ENCODE measurements around the gene EBF4.
A peak's percentile ranks its signal among the peaks of the same experiment; 100 is the strongest.

Gene EBF4, protein sequence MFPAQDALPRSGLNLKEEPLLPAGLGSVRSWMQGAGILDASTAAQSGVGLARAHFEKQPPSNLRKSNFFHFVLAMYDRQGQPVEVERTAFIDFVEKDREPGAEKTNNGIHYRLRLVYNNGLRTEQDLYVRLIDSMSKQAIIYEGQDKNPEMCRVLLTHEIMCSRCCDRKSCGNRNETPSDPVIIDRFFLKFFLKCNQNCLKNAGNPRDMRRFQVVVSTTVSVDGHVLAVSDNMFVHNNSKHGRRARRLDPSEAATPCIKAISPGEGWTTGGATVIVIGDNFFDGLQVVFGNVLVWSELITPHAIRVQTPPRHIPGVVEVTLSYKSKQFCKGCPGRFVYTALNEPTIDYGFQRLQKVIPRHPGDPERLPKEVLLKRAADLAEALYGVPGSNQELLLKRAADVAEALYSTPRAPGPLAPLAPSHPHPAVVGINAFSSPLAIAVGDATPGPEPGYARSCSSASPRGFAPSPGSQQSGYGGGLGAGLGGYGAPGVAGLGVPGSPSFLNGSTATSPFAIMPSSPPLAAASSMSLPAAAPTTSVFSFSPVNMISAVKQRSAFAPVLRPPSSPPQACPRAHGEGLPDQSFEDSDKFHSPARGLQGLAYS

DNA sequence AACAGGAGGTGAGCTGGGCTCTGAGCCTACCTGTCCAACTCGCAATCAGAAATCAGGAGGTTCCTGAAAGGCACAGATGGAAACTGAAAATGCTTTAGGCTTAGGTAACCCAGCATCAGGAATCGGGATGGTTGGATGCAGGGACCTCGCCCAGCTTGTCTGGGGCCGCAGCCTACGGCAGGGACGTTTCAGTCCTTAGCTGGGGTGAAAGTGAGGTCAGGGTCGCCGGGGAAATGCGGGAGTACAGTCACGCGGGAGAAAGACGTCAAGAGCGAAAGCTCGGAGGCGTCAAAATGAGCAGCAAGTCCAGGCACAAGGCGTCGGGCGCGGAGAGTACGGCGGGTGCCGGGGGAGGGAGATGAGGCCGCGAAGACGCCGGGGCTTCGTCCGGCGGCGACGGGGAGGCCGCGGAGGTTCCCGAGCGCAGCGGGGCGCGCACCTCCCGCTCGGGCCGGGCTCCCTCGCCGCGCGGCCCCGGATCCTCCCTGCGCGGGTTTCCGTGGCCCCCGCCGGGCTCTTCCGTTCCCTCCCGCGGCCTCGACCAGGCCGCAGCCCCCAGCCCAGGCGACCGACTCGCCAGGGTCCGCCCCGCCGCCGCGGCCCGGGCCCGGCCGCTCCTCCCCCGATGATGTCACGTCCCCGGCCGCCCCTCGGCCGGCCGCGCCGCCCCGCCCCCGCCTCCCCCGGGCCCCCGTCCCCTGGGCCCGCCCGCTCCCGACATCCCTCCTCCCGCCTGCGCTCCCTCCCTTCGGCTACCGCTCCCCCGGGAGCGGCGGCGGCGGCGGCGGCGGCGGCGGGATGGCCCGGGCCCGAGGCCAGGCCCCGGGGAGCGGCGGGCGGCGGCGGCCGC is at the start of gene EBF4:
Gene EBF4 (plus strand): TSS at position 745 of the 850 bp plus-strand sequence. CDS start 866 bp downstream, outside the sequence.
- Mint-ChIP-seq H3K9me3 (no peaks in the 10 kb centered on the region), H3K4me1 (ENCODE audit: low read depth) (peaks cover 21% of the 10 kb centered on the region), H3K4me3 (peak within 1 kb of the TSS; percentile 77), H3K36me3 (ENCODE audit: low read depth) (peaks cover 5% of the 10 kb centered on the region), H3K27ac (peak within 1 kb of the TSS; percentile 41), H3K27me3 (peaks cover 85% of the 10 kb centered on the region)
- intact Hi-C loops (cut with micrococcal nuclease): loop anchor here (10.0 kb wide), 1 partner anchor 173 kb away; no protein-coding TSS in a partner anchor

DNA sequence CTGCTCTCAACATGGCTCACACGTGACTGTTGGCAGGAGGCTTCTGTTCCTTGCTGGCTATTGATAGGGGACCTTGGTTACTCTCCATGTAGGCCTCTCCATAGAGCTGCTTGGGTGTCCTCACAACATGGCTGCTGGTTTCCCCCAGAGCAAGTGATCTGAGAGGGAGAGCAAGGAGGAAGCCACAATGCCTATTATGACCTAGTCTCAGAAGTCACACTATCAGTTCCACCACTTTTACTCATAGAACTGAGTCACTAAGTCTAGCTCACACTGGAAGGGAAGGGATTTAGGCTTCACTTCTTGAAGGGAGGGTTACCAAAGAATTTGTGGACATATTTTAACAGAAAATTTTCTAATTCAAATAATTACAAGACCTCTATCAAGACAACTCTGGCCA is 48.9 kb upstream of the EBF4 start:
- Mint-ChIP-seq H3K36me3 (ENCODE audit: low read depth) (no peaks in the 10 kb centered on the region), H3K27ac (no peak overlapping the region)
- intact Hi-C loops (cut with micrococcal nuclease): no loop called here

DNA sequence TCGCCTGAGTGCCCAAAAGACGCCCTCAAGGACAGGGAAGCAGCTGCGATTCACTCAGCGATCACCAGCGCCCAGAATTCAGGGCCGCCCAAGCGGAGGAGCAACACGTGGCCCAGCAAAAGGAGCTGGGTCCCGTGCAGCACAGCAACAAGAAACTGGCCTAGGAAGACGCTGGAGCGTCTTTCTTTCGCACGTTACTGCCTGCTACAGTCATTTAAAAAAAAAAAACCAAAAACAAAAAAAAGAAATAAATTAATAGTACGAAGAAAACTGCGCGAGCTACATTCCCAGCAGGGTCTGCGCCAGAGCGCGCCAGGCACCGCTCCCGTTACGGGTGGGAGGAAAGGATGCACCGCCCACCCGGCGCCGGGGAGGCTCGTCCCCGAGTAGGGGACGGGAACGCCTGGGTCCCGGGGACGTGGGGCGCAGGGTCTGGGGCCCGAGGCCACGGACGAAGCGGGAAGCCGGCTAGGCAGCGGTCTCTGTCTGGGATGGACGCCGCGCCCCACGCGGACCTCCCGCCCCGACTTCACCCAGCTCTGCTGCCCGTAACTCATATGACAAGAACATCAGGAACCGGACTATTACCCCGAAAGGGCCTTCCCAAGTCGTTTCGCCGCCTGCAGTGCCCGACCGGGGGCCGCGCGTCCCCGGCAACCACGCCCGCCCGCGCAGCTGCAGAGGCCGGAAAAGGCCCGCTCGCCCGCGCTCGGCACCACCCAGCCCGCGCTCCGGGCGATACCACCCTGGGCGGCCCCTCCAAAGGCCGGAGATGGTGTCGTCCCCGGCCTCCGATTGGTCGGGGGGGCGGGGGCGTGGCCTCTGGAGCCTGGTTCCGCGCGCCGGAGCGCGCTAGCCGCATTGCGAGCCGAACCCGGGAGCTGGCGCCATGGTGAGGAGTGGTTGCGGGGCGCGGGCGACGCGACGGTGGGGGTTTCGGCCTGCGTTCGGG is 40.5 kb upstream of the EBF4 start, which contains the start of gene NOP56:
Gene NOP56 (plus strand): TSS at position 861 of the 952 bp plus-strand sequence. CDS start 29 bp downstream, at position 890.
- Mint-ChIP-seq H3K4me1 (ENCODE audit: low read depth) (peaks cover 35% of the 10 kb centered on the region), H3K4me3 (peak within 1 kb of the TSS; percentile 90), H3K36me3 (ENCODE audit: low read depth) (peaks cover 53% of the 10 kb centered on the region), H3K27me3 (no peaks in the 10 kb centered on the region), H3K27ac (peak within 1 kb of the TSS; percentile 95), H3K9me3 (no peaks in the 10 kb centered on the region)
- intact Hi-C loops (cut with micrococcal nuclease): loop anchor here (2.0 kb wide), 1 partner anchor 127 kb away; no protein-coding TSS in a partner anchor

More for the DNA sequence above, 48.9 kb upstream of the EBF4 start:
- no peaks in the 10 kb centered on the region for H3K4me1 Mint-ChIP-seq (ENCODE audit: low read depth)
- H3K27me3 Mint-ChIP-seq: peaks cover 4% of the 10 kb centered on the region
- H3K9me3 Mint-ChIP-seq: no peaks in the 10 kb centered on the region
- H3K4me3 Mint-ChIP-seq: no peak overlapping the region

DNA sequence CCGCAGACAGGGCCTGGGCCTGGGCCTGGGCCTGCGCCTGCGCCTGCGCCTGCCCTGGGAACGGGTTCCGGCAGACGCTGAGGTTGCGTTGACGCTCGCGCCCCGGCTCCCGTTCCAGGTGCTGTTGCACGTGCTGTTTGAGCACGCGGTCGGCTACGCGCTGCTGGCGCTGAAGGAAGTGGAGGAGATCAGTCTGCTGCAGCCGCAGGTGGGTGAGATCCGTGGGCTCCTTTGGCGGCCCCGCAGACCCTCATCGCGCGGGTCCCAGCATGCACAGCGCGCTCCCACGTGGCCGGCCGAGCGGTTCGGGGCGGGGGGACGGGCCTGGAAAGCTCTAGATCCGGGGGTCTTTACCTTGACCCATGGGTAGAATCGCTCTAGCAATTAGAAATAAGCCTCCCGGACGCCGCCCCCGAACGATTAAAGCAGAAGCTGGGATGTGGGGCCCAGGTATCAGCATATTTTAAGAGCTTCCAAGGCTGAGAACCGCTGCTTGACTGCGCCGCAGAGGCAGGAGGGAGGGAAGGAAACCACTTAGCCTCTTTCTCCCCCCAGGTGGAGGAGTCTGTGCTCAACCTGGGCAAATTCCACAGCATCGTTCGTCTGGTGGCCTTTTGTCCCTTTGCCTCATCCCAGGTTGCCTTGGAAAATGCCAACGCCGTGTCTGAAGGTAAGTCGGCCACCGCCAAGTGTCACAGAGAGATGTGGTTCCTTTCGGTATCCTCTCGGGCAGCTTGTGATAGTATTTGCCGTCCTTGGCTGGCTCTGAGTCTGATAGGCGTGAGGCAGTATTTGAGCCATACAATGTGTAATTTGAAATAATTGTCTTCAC is 39.6 kb upstream of the EBF4 start:
- Mint-ChIP-seq H3K4me3 (peak overlapping the region; percentile 90), H3K9me3 (no peaks in the 10 kb centered on the region), H3K27me3 (no peaks in the 10 kb centered on the region), H3K4me1 (ENCODE audit: low read depth) (peaks cover 44% of the 10 kb centered on the region), H3K36me3 (ENCODE audit: low read depth) (peaks cover 62% of the 10 kb centered on the region), H3K27ac (peak overlapping the region; percentile 95)
- intact Hi-C loops (cut with micrococcal nuclease): no loop called here

DNA sequence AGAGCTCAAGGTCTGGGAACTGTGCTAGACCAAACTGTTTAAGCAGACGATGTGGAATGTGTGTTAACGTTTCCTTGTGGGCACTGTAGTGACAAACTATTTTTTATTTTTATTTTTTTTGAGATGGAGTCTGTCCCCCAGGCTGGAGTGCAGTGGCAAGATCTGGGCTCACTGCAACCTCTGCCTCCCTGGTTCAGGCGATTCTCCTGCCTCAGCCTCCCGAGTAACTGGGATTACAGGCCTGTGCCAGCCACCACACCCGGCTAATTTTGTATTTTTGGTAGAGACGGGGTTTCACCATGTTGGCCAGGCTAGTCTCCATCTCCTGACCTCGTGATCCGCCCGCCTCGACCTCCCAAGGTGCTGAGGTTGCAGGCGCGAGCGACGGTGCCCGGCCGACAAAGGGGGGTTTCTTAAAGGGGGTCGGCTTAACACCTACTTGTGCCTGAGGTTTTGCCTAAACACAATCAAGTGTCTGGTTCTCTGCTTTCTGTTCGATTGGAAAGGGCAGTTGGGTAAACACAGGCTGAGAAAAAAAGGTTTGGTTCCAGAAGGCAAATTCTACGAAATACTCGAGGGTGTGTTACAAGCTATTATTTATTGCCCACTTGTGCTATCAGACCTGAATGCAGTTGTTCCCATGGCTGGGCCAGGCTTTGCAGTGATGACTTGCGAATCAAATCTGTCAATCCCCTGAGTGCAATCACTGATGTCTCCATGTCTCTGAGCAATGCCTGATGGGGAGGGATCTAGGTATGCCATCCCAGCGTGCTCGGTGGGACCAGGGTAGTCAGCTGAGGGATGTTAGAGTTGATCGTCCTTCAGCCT is 38.8 kb upstream of the EBF4 start:
- Mint-ChIP-seq H3K36me3 (ENCODE audit: low read depth) (peaks cover 70% of the 10 kb centered on the region), H3K27ac (peak overlapping the region; percentile 95), H3K9me3 (no peaks in the 10 kb centered on the region), H3K27me3 (no peaks in the 10 kb centered on the region), H3K4me1 (ENCODE audit: low read depth) (peaks cover 52% of the 10 kb centered on the region), H3K4me3 (peak overlapping the region; percentile 90)
- intact Hi-C loops (cut with micrococcal nuclease): no loop called here

DNA sequence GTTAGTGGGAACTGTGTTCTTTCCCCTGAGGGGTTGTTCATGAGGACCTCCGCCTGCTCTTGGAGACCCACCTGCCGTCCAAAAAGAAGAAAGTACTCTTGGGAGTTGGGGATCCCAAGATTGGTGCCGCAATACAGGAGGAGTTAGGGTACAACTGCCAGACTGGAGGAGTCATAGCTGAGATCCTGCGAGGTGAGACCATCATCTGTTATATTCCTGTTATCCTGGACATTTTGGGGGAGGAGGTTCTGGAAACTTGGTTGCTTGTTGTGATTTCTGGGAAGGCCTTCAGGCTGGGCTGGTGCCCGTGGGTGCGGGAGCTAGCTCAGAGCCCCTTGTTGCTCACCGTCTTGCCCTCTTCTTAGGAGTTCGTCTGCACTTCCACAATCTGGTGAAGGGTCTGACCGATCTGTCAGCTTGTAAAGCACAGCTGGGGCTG is 38.2 kb upstream of the EBF4 start:
- Mint-ChIP-seq H3K9me3 (no peaks in the 10 kb centered on the region), H3K27ac (no peak overlapping the region), H3K4me3 (no peak overlapping the region), H3K4me1 (ENCODE audit: low read depth) (peaks cover 59% of the 10 kb centered on the region), H3K36me3 (ENCODE audit: low read depth) (peaks cover 77% of the 10 kb centered on the region), H3K27me3 (no peaks in the 10 kb centered on the region)
- intact Hi-C loops (cut with micrococcal nuclease): no loop called here

DNA sequence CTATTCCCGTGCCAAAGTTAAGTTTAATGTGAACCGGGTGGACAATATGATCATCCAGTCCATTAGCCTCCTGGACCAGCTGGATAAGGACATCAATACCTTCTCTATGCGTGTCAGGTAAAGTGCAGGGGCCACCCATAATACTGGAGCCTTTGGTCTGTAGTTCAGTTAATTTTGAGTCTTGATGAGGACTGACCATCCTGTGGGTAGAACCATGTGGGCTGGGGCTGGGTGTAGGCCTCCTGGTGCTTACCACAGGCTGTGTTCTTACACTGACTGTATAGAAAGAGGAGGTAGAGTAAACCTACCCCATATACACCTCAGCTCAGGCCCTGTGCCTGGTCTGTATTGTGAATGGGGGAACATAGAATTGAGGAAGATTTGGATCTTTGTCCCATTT is 37.7 kb upstream of the EBF4 start:
- no peaks in the 10 kb centered on the region for H3K27me3 Mint-ChIP-seq

DNA sequence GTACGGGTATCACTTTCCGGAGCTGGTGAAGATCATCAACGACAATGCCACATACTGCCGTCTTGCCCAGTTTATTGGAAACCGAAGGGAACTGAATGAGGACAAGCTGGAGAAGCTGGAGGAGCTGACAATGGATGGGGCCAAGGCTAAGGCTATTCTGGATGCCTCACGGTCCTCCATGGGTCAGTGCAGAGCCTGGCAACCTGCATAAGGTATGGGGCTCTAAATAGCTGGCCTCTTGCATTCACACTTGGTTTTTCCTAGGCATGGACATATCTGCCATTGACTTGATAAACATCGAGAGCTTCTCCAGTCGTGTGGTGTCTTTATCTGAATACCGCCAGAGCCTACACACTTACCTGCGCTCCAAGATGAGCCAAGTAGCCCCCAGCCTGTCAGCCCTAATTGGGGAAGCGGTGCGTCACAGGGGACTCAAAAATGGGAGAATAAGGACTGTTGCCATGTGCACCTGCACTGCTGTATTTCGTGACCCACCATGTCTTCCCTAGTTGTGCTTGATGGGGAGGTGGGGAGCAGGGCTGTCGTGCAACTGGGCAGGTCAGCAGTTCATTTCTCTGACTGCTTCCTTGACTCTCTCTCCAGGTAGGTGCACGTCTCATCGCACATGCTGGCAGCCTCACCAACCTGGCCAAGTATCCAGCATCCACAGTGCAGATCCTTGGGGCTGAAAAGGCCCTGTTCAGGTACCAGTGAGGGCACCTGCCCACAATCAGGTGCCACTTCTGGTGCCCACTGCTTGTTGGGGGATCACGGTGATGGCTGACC is 37.1 kb upstream of the EBF4 start:
- no peak overlapping the region for H3K27ac Mint-ChIP-seq
- no peak overlapping the region for H3K4me3 Mint-ChIP-seq
- H3K4me1 Mint-ChIP-seq (ENCODE audit: low read depth): peaks cover 60% of the 10 kb centered on the region
- peaks cover 88% of the 10 kb centered on the region for H3K36me3 Mint-ChIP-seq (ENCODE audit: low read depth)
- H3K9me3 Mint-ChIP-seq: no peaks in the 10 kb centered on the region
- intact Hi-C loops (cut with micrococcal nuclease): no loop called here
- no peaks in the 10 kb centered on the region for H3K27me3 Mint-ChIP-seq

More for the DNA sequence above, 37.7 kb upstream of the EBF4 start:
- Mint-ChIP-seq H3K36me3 (ENCODE audit: low read depth) (peaks cover 81% of the 10 kb centered on the region), H3K9me3 (no peaks in the 10 kb centered on the region), H3K27ac (no peak overlapping the region), H3K4me3 (no peak overlapping the region), H3K4me1 (ENCODE audit: low read depth) (peaks cover 60% of the 10 kb centered on the region)
- intact Hi-C loops (cut with micrococcal nuclease): no loop called here

DNA sequence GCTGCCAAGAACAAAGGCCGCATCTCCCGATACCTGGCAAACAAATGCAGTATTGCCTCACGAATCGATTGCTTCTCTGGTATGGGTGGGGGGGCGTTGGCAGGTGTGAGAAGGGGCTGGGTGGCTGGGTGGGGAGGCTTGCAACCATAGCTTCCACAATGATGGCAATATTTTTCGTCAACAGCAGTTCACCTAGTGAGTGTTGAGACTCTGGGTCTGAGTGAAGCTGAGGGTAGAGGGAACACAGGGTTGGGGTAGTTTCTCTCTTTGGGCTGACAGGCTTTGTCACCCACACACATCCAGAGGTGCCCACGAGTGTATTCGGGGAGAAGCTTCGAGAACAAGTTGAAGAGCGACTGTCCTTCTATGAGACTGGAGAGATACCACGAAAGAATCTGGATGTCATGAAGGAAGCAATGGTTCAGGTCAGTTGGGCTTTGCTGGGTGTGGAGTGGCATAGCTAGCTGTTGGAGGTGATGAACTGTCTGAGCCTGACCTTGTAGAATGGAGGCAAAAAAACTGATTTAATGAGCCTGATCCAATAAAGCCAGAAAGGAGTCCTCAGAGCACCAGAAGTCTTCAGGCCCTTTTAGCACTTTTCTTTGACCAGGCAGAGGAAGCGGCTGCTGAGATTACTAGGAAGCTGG is 36.0 kb upstream of the EBF4 start:
- Mint-ChIP-seq H3K27ac (no peak overlapping the region), H3K4me1 (ENCODE audit: low read depth) (peaks cover 61% of the 10 kb centered on the region), H3K36me3 (ENCODE audit: low read depth) (peaks cover 97% of the 10 kb centered on the region), H3K4me3 (no peak overlapping the region), H3K27me3 (no peaks in the 10 kb centered on the region), H3K9me3 (no peaks in the 10 kb centered on the region)
- intact Hi-C loops (cut with micrococcal nuclease): no loop called here

DNA sequence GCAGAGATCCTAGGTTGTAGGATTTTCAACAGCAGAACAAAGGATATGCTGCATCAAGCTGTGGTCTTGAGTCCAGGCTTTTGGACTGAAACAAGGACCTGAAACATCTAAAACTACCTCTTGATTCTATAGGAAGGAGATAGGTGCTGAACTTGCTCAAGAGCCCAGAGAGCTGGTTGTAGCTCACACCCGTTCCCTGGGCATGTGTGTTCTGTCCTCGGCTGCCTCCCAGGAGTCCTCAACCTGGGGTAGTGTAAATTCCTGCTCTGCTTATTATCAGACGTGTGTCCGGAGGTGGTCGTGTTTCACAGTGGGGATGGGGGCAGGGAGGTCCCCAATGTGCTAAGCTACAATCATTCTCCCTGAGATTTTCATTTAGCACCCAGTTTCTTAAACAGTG is 35.3 kb upstream of the EBF4 start:
- Mint-ChIP-seq H3K27me3 (no peaks in the 10 kb centered on the region), H3K36me3 (ENCODE audit: low read depth) (peaks cover 99% of the 10 kb centered on the region), H3K4me1 (ENCODE audit: low read depth) (peaks cover 67% of the 10 kb centered on the region), H3K9me3 (no peaks in the 10 kb centered on the region), H3K27ac (no peak overlapping the region), H3K4me3 (no peak overlapping the region)
- intact Hi-C loops (cut with micrococcal nuclease): no loop called here

DNA sequence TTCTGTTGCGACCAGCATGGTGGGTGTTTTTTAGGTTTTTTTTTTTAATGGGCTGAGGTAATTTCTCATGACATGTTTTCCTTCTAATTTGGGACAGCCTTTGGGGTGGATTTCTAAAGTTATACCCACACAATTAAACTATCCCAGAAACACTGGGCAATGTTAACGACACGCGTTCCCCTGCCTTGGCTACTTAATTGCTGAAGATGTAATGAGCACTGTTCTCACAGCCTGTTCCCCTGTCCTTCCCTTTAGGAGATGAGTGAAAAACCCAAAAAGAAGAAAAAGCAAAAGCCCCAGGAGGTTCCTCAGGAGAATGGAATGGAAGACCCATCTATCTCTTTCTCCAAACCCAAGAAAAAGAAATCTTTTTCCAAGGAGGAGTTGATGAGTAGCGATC is 34.9 kb upstream of the EBF4 start:
- H3K27ac Mint-ChIP-seq: peak overlapping the region; percentile 1
- peaks cover 72% of the 10 kb centered on the region for H3K4me1 Mint-ChIP-seq (ENCODE audit: low read depth)
- H3K9me3 Mint-ChIP-seq: no peaks in the 10 kb centered on the region
- H3K4me3 Mint-ChIP-seq: no peak overlapping the region
- H3K27me3 Mint-ChIP-seq: no peaks in the 10 kb centered on the region
- intact Hi-C loops (cut with micrococcal nuclease): no loop called here
- peaks cover 100% of the 10 kb centered on the region for H3K36me3 Mint-ChIP-seq (ENCODE audit: low read depth)

Data from dendritic cell treated with granulocyte-macrophage colony-stimulating factor and Interleukin-4, amounts not matched to agents 40 ng/mL and 50 ng/mL, for 4 days (primary cell).